Nephron (organoid): ENCODE measurements around the gene CAPNS2.

ENCODE experiments used
- H3K27ac Mint-ChIP-seq, 3 experiments: 2 replicates each; pipeline ENCODE4 v1.8.0; 2020; ENCODE audit warnings: mixed read lengths in 3 of 3, mild to moderate bottlenecking in 2 of 3, moderate library complexity in 1 of 3
- H3K27me3 Mint-ChIP-seq: 2 replicates; pipeline ENCODE4 v1.8.0; 2021; ENCODE audit warnings: low read depth, mild to moderate bottlenecking, moderate library complexity, mixed read lengths
- H3K36me3 Mint-ChIP-seq: 2 replicates; pipeline ENCODE4 v1.8.0; 2020; ENCODE audit warnings: low read depth, mixed read lengths
- H3K4me1 Mint-ChIP-seq: 2 replicates; pipeline ENCODE4 v1.8.0; 2020; ENCODE audit warnings: mixed read lengths
- H3K4me3 Mint-ChIP-seq, 3 experiments: 2 replicates each; pipeline ENCODE4 v1.8.0; 2020; ENCODE audit warnings: mild to moderate bottlenecking in 3 of 3, mixed read lengths in 3 of 3, moderate library complexity in 2 of 3
- H3K9me3 Mint-ChIP-seq: 2 replicates; pipeline ENCODE4 v1.8.0; 2020; ENCODE audit warnings: mixed read lengths
- CTCF ChIP-seq, 3 experiments: fragments of 200-600 bp; sonication (generic); IDR thresholded peaks; one replicate each; pipeline ENCODE4 v1.5.0; 2021; ENCODE audit warnings: antibody characterized with exemption in 3 of 3; ENCODE audit not compliant: unreplicated experiment in 3 of 3

Gene CAPNS2

GRCh38 chr16:55532227-55532626, 34.3 kb upstream of the CAPNS2 start:
- no peak for TF ChIP-seq CTCF (IDR thresholded peaks at IDR 0.05; ENCODE audit: unreplicated experiment in 3 of 3)
- H3K27ac Mint-ChIP-seq, result no peak overlapping the region

GRCh38 chr16:55534756-55535155, 31.7 kb upstream of the CAPNS2 start:
- no peak for TF ChIP-seq CTCF (IDR thresholded peaks at IDR 0.05; ENCODE audit: unreplicated experiment in 3 of 3)
- H3K4me3 Mint-ChIP-seq, result no peak overlapping the region
- H3K27ac Mint-ChIP-seq, result no peak overlapping the region
- no peaks in the 10 kb centered on the region for H3K27me3 Mint-ChIP-seq
- no peaks in the 10 kb centered on the region for H3K9me3 Mint-ChIP-seq
- peaks cover 4% of the 10 kb centered on the region for H3K4me1 Mint-ChIP-seq
- no peaks in the 10 kb centered on the region for H3K36me3 Mint-ChIP-seq

More at GRCh38 chr16:55532227-55532626, 34.3 kb upstream of the CAPNS2 start:
- Mint-ChIP-seq H3K4me1 (no peaks in the 10 kb centered on the region), H3K4me3 (no peak overlapping the region), H3K9me3 (no peaks in the 10 kb centered on the region), H3K27me3 (no peaks in the 10 kb centered on the region), H3K36me3 (no peaks in the 10 kb centered on the region)

GRCh38 chr16:55539049-55539448, 27.4 kb upstream of the CAPNS2 start:
- Mint-ChIP-seq H3K4me1 (peaks cover 4% of the 10 kb centered on the region), H3K27ac (peak overlapping the region in 1 of 3 experiments; percentile 40), H3K36me3 (no peaks in the 10 kb centered on the region), H3K27me3 (no peaks in the 10 kb centered on the region), H3K4me3 (no peak overlapping the region), H3K9me3 (no peaks in the 10 kb centered on the region)
- TF ChIP-seq CTCF (IDR thresholded peaks at IDR 0.05; ENCODE audit: unreplicated experiment in 3 of 3), result no peak

GRCh38 chr16:55539488-55539887, 27.0 kb upstream of the CAPNS2 start:
- H3K36me3 Mint-ChIP-seq, result no peaks in the 10 kb centered on the region
- H3K9me3 Mint-ChIP-seq, result no peaks in the 10 kb centered on the region
- H3K4me3 Mint-ChIP-seq, result no peak overlapping the region
- H3K27me3 Mint-ChIP-seq, result no peaks in the 10 kb centered on the region
- H3K4me1 Mint-ChIP-seq, result peaks cover 4% of the 10 kb centered on the region
- TF ChIP-seq CTCF (IDR thresholded peaks at IDR 0.05; ENCODE audit: unreplicated experiment in 3 of 3), result no peak
- no peak overlapping the region for H3K27ac Mint-ChIP-seq

GRCh38 chr16:55540221-55540620, 26.3 kb upstream of the CAPNS2 start:
- H3K27me3 Mint-ChIP-seq, result no peaks in the 10 kb centered on the region
- no peak overlapping the region for H3K27ac Mint-ChIP-seq
- no peak overlapping the region for H3K4me3 Mint-ChIP-seq
- no peaks in the 10 kb centered on the region for H3K9me3 Mint-ChIP-seq
- no peaks in the 10 kb centered on the region for H3K36me3 Mint-ChIP-seq
- peaks cover 4% of the 10 kb centered on the region for H3K4me1 Mint-ChIP-seq
- TF ChIP-seq CTCF (IDR thresholded peaks at IDR 0.05; ENCODE audit: unreplicated experiment in 3 of 3), result no peak

- no peak overlapping the region for H3K27ac Mint-ChIP-seq
- peaks cover 4% of the 10 kb centered on the region for H3K4me1 Mint-ChIP-seq
- H3K4me3 Mint-ChIP-seq, result no peak overlapping the region
- no peaks in the 10 kb centered on the region for H3K9me3 Mint-ChIP-seq
- no peaks in the 10 kb centered on the region for H3K36me3 Mint-ChIP-seq
- TF ChIP-seq CTCF (IDR thresholded peaks at IDR 0.05; ENCODE audit: unreplicated experiment in 3 of 3), result no peak
- no peaks in the 10 kb centered on the region for H3K27me3 Mint-ChIP-seq
These were observed 23.9 kb upstream of the CAPNS2 start for GRCh38 chr16:55542459-55543082.
